WTC11 (cell line): Measurements from ENCODE around the gene MARCHF7.
"Not testable (repeated sequence)": the region's sequence is repeated elsewhere in the genome, so short reads cannot be mapped to it uniquely, and the experiment has no call there.

Experiments
- ATF1 ChIP-seq: sonication (generic); formaldehyde crosslinking; IDR thresholded peaks from 2 replicates; pipeline ENCODE4 v1.8.1; 2023; ENCODE audit warnings: mild to moderate bottlenecking, moderate library complexity, missing genetic modification reagents
- FOXJ3 ChIP-seq: sonication (generic); formaldehyde crosslinking; IDR thresholded peaks from 2 replicates; pipeline ENCODE4 v1.9.0; 2021; ENCODE audit warnings: missing genetic modification reagents, mild to moderate bottlenecking, borderline replicate concordance
- SP1 ChIP-seq: sonication (generic); formaldehyde crosslinking; conservative IDR thresholded peaks from 2 replicates; pipeline ENCODE4 v1.8.1; 2022; ENCODE audit warnings: missing genetic modification reagents
- TEAD4 ChIP-seq: sonication (generic); formaldehyde crosslinking; IDR thresholded peaks from 2 replicates; pipeline ENCODE4 v1.8.0; 2022; ENCODE audit warnings: mild to moderate bottlenecking, missing genetic modification reagents
- TP53 ChIP-seq: sonication (generic); formaldehyde crosslinking; IDR thresholded peaks from 2 replicates; pipeline ENCODE4 v1.8.1; 2023; ENCODE audit warnings: mild to moderate bottlenecking, missing genetic modification reagents
- ZNF232 ChIP-seq: sonication (generic); formaldehyde crosslinking; IDR thresholded peaks from 2 replicates; pipeline ENCODE4 v1.8.0; 2022; ENCODE audit warnings: mild to moderate bottlenecking, missing genetic modification reagents
- ZNF263 ChIP-seq: sonication (generic); formaldehyde crosslinking; IDR thresholded peaks from 2 replicates; pipeline ENCODE4 v1.8.1; 2022; ENCODE audit warnings: low read depth, mild to moderate bottlenecking, moderate library complexity, missing genetic modification reagents
- ZNF423 ChIP-seq: fragments of 250-450 bp; sonication (Bioruptor Pico); IDR thresholded peaks from 2 replicates; pipeline ENCODE4 v2.1.2; 2022; ENCODE audit warnings: mild to moderate bottlenecking, moderate library complexity
- TF ChIP-seq, protein P1 (sequence below): sonication (generic); formaldehyde crosslinking; conservative IDR thresholded peaks from 2 replicates; pipeline ENCODE4 v1.8.1; 2022; ENCODE audit warnings: mild to moderate bottlenecking, missing genetic modification reagents
- TF ChIP-seq, protein P2 (sequence below): fragments of 200-600 bp; IDR thresholded peaks from 2 replicates; pipeline ENCODE4 v1.8.0; 2022; ENCODE audit warnings: antibody characterized with exemption
- TF ChIP-seq, protein P3 (sequence below): sonication (generic); formaldehyde crosslinking; IDR thresholded peaks from 2 replicates; pipeline ENCODE4 v1.8.1; 2023; ENCODE audit warnings: mild to moderate bottlenecking, missing genetic modification reagents, moderate library complexity
- TF ChIP-seq, protein P4 (sequence below): sonication (generic); formaldehyde crosslinking; IDR thresholded peaks from 2 replicates; pipeline ENCODE4 v1.8.0; 2022; ENCODE audit warnings: mild to moderate bottlenecking, missing genetic modification reagents

DNA sequence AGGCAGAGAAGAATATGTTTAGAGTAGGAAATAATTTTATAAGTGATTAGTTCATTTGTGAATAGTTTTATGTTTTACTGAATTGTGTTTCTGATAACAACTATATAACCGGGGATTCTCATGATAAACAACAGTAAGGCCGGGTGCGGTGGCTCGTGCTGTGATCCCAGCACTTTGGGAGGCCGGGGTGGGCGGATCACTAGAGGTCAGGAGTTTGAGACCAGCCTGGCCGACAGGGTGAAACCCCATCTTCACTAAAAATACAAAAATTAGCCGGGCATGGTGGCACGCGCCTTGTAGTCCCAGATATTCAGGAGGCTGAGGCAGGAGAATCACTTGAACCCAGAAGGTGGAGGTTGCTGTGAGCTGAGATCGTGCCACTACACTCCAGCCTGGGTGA is 32.9 kb downstream of the MARCHF7 start:
- TF ChIP-seq, protein P1, sequence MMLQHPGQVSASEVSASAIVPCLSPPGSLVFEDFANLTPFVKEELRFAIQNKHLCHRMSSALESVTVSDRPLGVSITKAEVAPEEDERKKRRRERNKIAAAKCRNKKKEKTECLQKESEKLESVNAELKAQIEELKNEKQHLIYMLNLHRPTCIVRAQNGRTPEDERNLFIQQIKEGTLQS (CRISPR knock-in tag) = not testable (repeated sequence)
- not testable (repeated sequence) for TF ChIP-seq ZNF232; ZNF423 (CRISPR knock-in tag); FOXJ3 (CRISPR knock-in tag); TEAD4 (CRISPR knock-in tag); ZNF263; TP53; SP1 (CRISPR knock-in tag); ATF1 (CRISPR knock-in tag)
- TF ChIP-seq, protein P2, sequence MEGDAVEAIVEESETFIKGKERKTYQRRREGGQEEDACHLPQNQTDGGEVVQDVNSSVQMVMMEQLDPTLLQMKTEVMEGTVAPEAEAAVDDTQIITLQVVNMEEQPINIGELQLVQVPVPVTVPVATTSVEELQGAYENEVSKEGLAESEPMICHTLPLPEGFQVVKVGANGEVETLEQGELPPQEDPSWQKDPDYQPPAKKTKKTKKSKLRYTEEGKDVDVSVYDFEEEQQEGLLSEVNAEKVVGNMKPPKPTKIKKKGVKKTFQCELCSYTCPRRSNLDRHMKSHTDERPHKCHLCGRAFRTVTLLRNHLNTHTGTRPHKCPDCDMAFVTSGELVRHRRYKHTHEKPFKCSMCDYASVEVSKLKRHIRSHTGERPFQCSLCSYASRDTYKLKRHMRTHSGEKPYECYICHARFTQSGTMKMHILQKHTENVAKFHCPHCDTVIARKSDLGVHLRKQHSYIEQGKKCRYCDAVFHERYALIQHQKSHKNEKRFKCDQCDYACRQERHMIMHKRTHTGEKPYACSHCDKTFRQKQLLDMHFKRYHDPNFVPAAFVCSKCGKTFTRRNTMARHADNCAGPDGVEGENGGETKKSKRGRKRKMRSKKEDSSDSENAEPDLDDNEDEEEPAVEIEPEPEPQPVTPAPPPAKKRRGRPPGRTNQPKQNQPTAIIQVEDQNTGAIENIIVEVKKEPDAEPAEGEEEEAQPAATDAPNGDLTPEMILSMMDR = not testable (repeated sequence)
- TF ChIP-seq, protein P3, sequence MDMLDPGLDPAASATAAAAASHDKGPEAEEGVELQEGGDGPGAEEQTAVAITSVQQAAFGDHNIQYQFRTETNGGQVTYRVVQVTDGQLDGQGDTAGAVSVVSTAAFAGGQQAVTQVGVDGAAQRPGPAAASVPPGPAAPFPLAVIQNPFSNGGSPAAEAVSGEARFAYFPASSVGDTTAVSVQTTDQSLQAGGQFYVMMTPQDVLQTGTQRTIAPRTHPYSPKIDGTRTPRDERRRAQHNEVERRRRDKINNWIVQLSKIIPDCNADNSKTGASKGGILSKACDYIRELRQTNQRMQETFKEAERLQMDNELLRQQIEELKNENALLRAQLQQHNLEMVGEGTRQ = not testable (repeated sequence)
- TF ChIP-seq, protein P4, sequence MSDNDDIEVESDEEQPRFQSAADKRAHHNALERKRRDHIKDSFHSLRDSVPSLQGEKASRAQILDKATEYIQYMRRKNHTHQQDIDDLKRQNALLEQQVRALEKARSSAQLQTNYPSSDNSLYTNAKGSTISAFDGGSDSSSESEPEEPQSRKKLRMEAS (CRISPR knock-in tag) = not testable (repeated sequence)
